ENCODE data around the gene C22orf15.

C22orf15 gene

GRCh38 chr22:23762842-23763578, at the start of gene C22orf15:
Gene C22orf15, plus strand, starts transcription at chr22:23762990. Its CDS starts 317 bp downstream, at chr22:23763307.
- Histone ChIP-seq H3K9me3 (no peaks in the 10 kb centered on the region), H3K36me3 (peaks cover 21% of the 10 kb centered on the region), H3K4me1 (peaks cover 87% of the 10 kb centered on the region), H3K9ac (peak within 1 kb of the TSS; percentile 72), H3K4me3 (peak within 1 kb of the TSS; percentile 82), H3K27ac (peak within 1 kb of the TSS; percentile 77), H3K4me2 (peak within 1 kb of the TSS; percentile 99), H3K27me3 (no peaks in the 10 kb centered on the region), H4K20me1 (peaks cover 43% of the 10 kb centered on the region)
- TF ChIP-seq Cebpa-rat (IDR thresholded peaks at IDR 0.05) = no peak

- H3K4me3 ChIP-seq = no peak overlapping the region
- H3K9ac ChIP-seq = peak overlapping the region; percentile 32
- H3K27ac ChIP-seq = peak overlapping the region; percentile 56
- no peak for TF ChIP-seq Cebpa-rat (IDR thresholded peaks at IDR 0.05)
- no peaks in the 10 kb centered on the region for H3K27me3 ChIP-seq
- peaks cover 65% of the 10 kb centered on the region for H3K36me3 ChIP-seq
- peaks cover 45% of the 10 kb centered on the region for H3K4me1 ChIP-seq
- H3K9me3 ChIP-seq = no peaks in the 10 kb centered on the region
- peaks cover 67% of the 10 kb centered on the region for H4K20me1 ChIP-seq
- H3K4me2 ChIP-seq = peak overlapping the region; percentile 62
Measured at GRCh38 chr22:23713696-23714595, 48.8 kb upstream of the C22orf15 start.

GRCh38 chr22:23714596-23715578, 47.9 kb upstream of the C22orf15 start:
- Histone ChIP-seq H4K20me1 (peaks cover 58% of the 10 kb centered on the region), H3K36me3 (peaks cover 55% of the 10 kb centered on the region), H3K9me3 (no peaks in the 10 kb centered on the region), H3K9ac (peak overlapping the region; percentile 95; the same call in 1 of the 2 replicates), H3K4me3 (peak overlapping the region; percentile 88; the same call in 1 of the 2 replicates), H3K27me3 (no peaks in the 10 kb centered on the region), H3K4me2 (peak overlapping the region; percentile 96), H3K27ac (peak overlapping the region; percentile 89; the same call in 1 of the 2 replicates), H3K4me1 (peaks cover 45% of the 10 kb centered on the region)
- no peak for TF ChIP-seq Cebpa-rat (IDR thresholded peaks at IDR 0.05)

GRCh38 chr22:23715806-23716375, 46.9 kb upstream of the C22orf15 start:
- Histone ChIP-seq H3K4me3 (peak overlapping the region; percentile 88), H3K27me3 (no peaks in the 10 kb centered on the region), H3K9me3 (no peaks in the 10 kb centered on the region), H3K4me1 (peaks cover 45% of the 10 kb centered on the region), H3K27ac (peak overlapping the region; percentile 89), H4K20me1 (peaks cover 48% of the 10 kb centered on the region; the same call in 1 of the 2 replicates), H3K9ac (peak overlapping the region; percentile 95), H3K36me3 (peaks cover 45% of the 10 kb centered on the region), H3K4me2 (peak overlapping the region; percentile 96)
- TF ChIP-seq Cebpa-rat (IDR thresholded peaks at IDR 0.05) = no peak

- Histone ChIP-seq H3K4me2 (peak overlapping the region; percentile 96), H3K36me3 (peaks cover 33% of the 10 kb centered on the region), H4K20me1 (peaks cover 38% of the 10 kb centered on the region; the same call in 1 of the 2 replicates), H3K27ac (peak overlapping the region; percentile 89), H3K9ac (peak overlapping the region; percentile 95), H3K4me1 (peaks cover 45% of the 10 kb centered on the region), H3K27me3 (no peaks in the 10 kb centered on the region), H3K9me3 (no peaks in the 10 kb centered on the region), H3K4me3 (peak overlapping the region; percentile 88)
- TF ChIP-seq Cebpa-rat (IDR thresholded peaks at IDR 0.05) = no peak
Measured at GRCh38 chr22:23716811-23717801, 45.7 kb upstream of the C22orf15 start.

- Histone ChIP-seq H3K27me3 (no peaks in the 10 kb centered on the region), H3K4me1 (peaks cover 40% of the 10 kb centered on the region), H3K4me2 (no peak overlapping the region), H3K9me3 (no peaks in the 10 kb centered on the region), H4K20me1 (peaks cover 24% of the 10 kb centered on the region; the same call in 1 of the 2 replicates), H3K36me3 (peaks cover 18% of the 10 kb centered on the region), H3K4me3 (no peak overlapping the region), H3K9ac (no peak overlapping the region), H3K27ac (no peak overlapping the region)
- TF ChIP-seq Cebpa-rat (IDR thresholded peaks at IDR 0.05) = no peak
Measured at GRCh38 chr22:23718371-23719165, 44.2 kb upstream of the C22orf15 start.

GRCh38 chr22:23720855-23721254, 41.9 kb upstream of the C22orf15 start:
- H3K4me2 ChIP-seq = no peak overlapping the region
- no peaks in the 10 kb centered on the region for H3K9me3 ChIP-seq
- no peak overlapping the region for H3K4me3 ChIP-seq
- H3K9ac ChIP-seq = no peak overlapping the region
- H4K20me1 ChIP-seq = peaks cover 4% of the 10 kb centered on the region; the same call in 1 of the 2 replicates
- H3K27me3 ChIP-seq = no peaks in the 10 kb centered on the region
- no peaks in the 10 kb centered on the region for H3K36me3 ChIP-seq
- H3K4me1 ChIP-seq = peaks cover 19% of the 10 kb centered on the region
- TF ChIP-seq Cebpa-rat (IDR thresholded peaks at IDR 0.05) = no peak
- H3K27ac ChIP-seq = no peak overlapping the region

All from BLaER1 (cell line).